Iris pigment epithelial cell (primary cell): ENCODE results near the gene ZXDC.

Experiments used
- DNase-seq: peaks from one replicate; pipeline ENCODE4 v3.0.0-alpha.2; 2011; ENCODE audit warnings: low read depth

Gene ZXDC

GRCh38 chr3:126488886-126489569 lies 13.3 kb upstream of the ZXDC start:
- no peak for DNase-seq

DNA sequence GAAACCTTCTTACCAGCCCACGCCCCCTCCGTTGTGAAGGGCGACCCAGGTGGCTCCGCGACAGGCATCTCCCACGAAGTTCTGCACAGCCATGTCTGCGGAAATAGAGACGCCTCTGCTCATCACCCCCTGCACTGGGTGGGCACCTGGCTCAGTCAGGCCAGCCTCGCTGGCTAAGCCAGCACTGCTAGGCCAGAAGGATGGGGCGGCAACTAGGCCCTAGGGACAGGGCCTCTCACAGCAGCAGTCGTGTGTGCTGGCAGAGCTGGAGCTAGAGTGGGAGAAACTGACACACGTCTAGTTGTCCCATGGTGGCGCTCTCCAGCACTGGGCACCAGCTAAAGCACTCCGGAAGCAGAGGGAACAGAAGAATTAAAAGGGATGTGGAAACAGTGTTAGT lies 12.5 kb upstream of the ZXDC start:
- no peak for DNase-seq

- DNase-seq, result peak; percentile 23
Observed at GRCh38 chr3:126487151-126487771, 11.6 kb upstream of the ZXDC start.

GRCh38 chr3:126486360-126486847 lies 10.7 kb upstream of the ZXDC start:
- no peak for DNase-seq

DNA sequence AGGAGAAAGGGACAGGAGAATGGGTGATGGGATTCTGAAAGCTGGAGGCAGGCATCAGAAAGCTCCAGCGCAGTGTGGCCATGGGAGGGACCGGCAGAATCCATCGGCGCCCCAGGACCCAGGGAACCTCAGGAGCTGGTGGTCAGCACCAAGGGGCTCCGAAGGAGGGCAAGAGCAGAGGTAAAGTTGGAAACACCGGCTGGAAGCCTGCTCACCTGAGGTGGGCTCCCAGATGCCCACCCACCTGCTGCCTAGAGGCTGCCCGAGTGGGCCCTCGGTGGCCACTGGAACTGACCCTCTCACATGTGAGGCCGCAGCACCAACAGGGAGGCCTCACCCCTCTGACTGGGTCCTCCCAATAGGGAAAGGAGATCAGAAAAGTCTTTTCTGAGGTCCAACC lies 10.3 kb upstream of the ZXDC start:
- no peak for DNase-seq

DNA sequence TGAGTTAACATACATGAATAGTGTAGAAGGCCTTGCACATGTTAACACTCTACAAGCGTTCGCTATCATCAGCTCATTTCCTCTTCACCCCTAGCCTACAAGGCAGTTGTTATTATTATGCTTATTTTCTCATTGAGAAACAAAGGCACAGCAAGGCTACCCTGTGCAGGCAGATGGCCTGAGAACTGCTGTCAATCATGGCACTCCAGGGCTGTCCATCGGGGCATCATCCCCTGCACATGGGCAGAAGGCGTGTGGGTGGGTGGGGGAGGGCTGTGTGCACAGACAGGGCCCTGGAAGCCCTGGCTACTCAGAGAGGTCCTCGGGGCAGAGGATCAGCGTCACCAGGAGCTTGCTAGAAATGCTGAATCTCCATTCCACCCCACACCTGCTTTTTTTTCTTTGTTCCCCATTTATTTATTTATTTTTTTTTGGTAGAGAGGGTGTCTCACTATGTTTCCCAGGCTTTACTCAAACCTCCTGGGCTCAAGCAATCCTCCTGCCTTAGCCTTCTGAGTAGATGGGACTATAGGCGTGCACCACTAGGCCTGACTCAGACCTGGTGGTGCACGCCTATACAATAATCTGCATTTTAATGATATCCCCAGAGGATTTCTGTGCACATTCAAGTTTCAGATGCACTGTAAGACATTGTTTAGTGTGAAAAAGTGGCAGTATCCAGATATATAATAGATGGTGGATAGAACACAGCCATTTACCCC lies 9.6 kb upstream of the ZXDC start:
- no peak for DNase-seq

DNA sequence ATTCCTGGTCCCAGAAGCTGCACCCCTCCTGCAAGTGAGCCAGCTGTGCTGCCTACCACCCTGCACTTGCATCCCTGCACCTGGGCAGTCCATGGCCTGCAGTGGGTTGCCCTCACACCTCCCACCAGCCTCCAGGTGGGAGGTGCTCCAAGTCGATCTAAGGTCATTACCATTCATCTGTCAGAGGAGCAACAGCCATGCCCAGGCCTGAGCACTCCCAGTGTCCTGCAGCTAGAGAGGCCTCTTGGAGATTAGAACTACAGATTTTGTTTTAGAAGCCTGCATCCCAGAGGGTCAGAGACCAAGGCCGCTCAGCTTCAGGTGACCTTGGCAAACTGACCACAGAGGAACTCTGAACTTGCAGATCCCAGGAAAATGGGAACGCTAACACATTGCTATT lies 9.0 kb upstream of the ZXDC start:
- DNase-seq, result no peak

DNA sequence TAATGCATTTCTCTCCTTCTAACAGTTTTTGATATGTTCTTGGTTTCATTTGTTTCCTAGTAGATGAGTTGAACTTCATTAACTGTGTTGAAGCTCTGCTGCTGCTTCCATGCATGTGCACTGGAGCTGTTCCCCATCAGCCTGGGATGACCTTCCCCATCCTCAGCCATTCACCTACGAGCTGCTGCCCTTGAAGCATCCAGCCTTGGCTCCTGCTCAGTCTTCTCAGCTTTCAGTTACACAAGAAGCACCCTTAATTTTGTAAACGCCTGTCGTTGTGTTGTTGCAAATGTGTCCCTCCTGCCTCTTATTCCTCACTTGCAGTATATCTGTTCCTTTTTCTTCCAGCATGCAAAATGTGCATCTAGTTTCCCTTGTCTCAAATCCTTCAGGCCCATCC lies 8.5 kb upstream of the ZXDC start:
- DNase-seq, result no peak

GRCh38 chr3:126483321-126483761 lies 7.7 kb upstream of the ZXDC start:
- DNase-seq, result no peak

GRCh38 chr3:126482503-126483255 lies 7.0 kb upstream of the ZXDC start:
- no peak for DNase-seq

- peak; percentile 31 for DNase-seq
Observed at GRCh38 chr3:126481808-126482502, 6.3 kb upstream of the ZXDC start.

- no peak for DNase-seq
Observed at GRCh38 chr3:126480861-126481260, 5.2 kb upstream of the ZXDC start.

GRCh38 chr3:126480206-126480605 lies 4.5 kb upstream of the ZXDC start:
- DNase-seq, result no peak

- no peak for DNase-seq
Observed at GRCh38 chr3:126479642-126480041, 4.0 kb upstream of the ZXDC start.

DNA sequence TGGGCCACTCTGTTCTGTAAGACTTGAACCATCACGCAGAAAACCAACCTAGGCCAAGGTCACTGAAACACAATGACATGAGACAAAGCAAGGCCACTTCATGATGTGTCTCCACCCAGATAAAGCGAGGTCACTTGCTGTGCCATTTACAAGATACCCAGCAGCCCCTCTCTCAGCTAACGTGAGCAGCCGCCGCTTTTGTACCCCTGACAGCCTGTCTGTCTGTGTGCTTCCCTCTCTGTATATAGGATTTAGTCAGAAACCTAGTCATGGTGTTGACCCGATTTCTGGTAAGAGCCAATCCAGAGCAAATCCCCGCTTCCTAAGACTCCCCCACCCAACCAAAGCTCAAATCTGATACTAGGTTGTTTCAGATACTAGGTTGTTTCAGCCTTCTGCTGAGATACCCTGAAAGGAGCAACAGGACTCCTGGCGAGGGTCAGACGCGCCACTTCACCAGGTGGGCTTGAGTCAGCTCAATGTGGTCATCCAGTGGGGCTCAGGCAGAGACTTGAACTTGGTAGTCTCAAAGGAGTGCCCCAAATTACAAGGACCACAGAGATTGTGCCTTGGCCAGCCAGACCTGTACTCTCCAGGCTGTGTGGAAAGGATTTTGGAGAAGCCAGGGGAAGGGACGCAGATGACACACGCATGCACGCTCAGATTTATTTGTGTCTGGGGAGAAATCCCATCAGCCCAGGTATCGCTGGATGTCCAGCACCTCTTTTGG lies 3.1 kb upstream of the ZXDC start:
- DNase-seq, result no peak

GRCh38 chr3:126477061-126477380 lies 1.3 kb upstream of the ZXDC start:
- DNase-seq, result no peak

DNA sequence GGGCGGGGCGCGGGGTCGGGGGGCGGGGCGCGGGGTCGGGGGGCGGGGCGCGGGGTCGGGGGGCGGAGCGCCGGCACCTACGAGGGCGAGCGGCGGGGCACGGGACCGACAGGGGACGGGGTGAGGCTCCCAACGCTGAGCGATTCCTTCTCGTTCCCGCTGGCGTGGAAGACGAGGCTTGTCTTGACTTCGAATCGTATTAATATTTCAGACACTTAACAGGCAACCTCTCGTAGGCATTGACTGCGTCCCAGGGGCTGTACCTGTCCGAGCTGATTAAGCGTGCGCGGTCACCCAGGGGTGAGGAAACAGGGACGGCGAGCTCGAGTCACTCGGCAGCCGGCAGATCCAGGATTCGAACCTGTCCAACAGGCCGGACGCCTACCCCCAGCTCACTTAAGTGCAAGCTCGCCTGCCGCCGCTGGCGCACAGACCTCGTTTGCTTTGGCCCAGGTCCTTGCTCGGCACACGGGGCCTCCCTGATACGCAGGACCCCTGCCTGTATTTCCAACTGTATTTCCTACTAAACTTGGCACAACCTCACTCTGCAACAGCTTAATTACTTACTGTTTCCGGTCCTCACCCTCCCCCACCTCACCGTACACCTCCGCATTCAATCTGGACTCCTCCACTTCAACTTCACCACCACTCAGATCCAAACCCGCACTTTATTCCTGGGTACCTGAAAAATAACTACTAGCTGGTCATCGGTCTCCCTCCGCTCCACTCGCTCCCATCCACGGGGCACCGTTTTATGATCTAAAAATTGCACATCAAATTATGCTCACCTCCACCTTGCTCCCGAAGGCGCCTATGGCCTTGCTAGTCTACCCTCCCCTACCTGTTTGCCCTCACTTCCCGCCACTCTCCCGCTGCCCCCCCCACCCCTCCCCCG lies 722 bp upstream of the ZXDC start:
- DNase-seq, result peak; percentile 43

- peak; percentile 53 for DNase-seq
Observed at GRCh38 chr3:126474498-126475412, 936 bp downstream of the ZXDC start.
